WTC11 (cell line): ENCODE data around the gene PAIP1. TPM values are rescaled to one million over a fixed set of nuclear protein-coding genes. Genes with fewer than 3 reads are reported as not detected.

Source experiments
- ATAC-seq: fragments of 200-7000 bp; cut with Tn5 transposase; 2 replicates; pipeline ENCODE4 v1.10.0; 2021; ENCODE audit warnings: mild to moderate bottlenecking, moderate library complexity
- CTCF ChIA-PET: fragments of 300-600 bp; sonication (Branson Sonifier 250); formaldehyde crosslinking; loops from one replicate; lab custom pipeline; 2021; ENCODE audit warnings: antibody characterized with exemption; lab: Charles Lee
- POLR2A ChIA-PET: fragments of 350-600 bp; sonication (Branson Sonifier 250); formaldehyde crosslinking; loops from one replicate; lab custom pipeline; 2021; ENCODE audit warnings: antibody characterized with exemption; lab: Charles Lee
- DNase-seq: peaks from one replicate; pipeline ENCODE4 v3.0.0; 2021; ENCODE audit warnings: low spot score
- H3K27ac Mint-ChIP-seq: 2 replicates; pipeline ENCODE4 v1.8.0; 2021; ENCODE audit warnings: mixed read lengths
- H3K27me3 Mint-ChIP-seq: 2 replicates; pipeline ENCODE4 v1.8.0; 2021; ENCODE audit warnings: low read depth, mild to moderate bottlenecking, moderate library complexity, mixed read lengths
- H3K36me3 Mint-ChIP-seq: 2 replicates; pipeline ENCODE4 v1.8.0; 2021; ENCODE audit warnings: mixed read lengths
- H3K4me1 Mint-ChIP-seq: 2 replicates; pipeline ENCODE4 v1.8.0; 2022; ENCODE audit warnings: mixed read lengths
- H3K4me3 Mint-ChIP-seq: 2 replicates; pipeline ENCODE4 v1.8.0; 2021; ENCODE audit warnings: mild to moderate bottlenecking, moderate library complexity, mixed read lengths
- H3K9me3 Mint-ChIP-seq: 2 replicates; pipeline ENCODE4 v1.8.0; 2021; ENCODE audit warnings: mixed read lengths
- CBFB ChIP-seq: sonication (generic); formaldehyde crosslinking; IDR thresholded peaks from 2 replicates; pipeline ENCODE4 v1.8.1; 2022; ENCODE audit warnings: mild to moderate bottlenecking, low read depth, missing genetic modification reagents
- E2F4 ChIP-seq: sonication (generic); formaldehyde crosslinking; IDR thresholded peaks from 2 replicates; pipeline ENCODE4 v1.8.1; 2022; ENCODE audit warnings: low read depth, mild to moderate bottlenecking, moderate library complexity, missing genetic modification reagents, borderline replicate concordance
- E2F5 ChIP-seq: sonication (generic); formaldehyde crosslinking; IDR thresholded peaks from 2 replicates; pipeline ENCODE4 v1.8.1; 2022; ENCODE audit warnings: mild to moderate bottlenecking, moderate library complexity, missing genetic modification reagents
- FOXJ3 ChIP-seq: sonication (generic); formaldehyde crosslinking; IDR thresholded peaks from 2 replicates; pipeline ENCODE4 v1.9.0; 2021; ENCODE audit warnings: missing genetic modification reagents, mild to moderate bottlenecking, borderline replicate concordance
- FOXP1 ChIP-seq: sonication (generic); formaldehyde crosslinking; IDR thresholded peaks from 2 replicates; pipeline ENCODE4 v1.8.0; 2022; ENCODE audit warnings: missing genetic modification reagents, mild to moderate bottlenecking, moderate library complexity, borderline replicate concordance
- GABPB1 ChIP-seq: sonication (generic); formaldehyde crosslinking; IDR thresholded peaks from 2 replicates; pipeline ENCODE4 v1.8.1; 2023; ENCODE audit warnings: mild to moderate bottlenecking, missing genetic modification reagents
- GTF2I ChIP-seq: fragments of 250-450 bp; sonication (Bioruptor Pico); conservative IDR thresholded peaks from 2 replicates; pipeline ENCODE4 v1.4.0; 2021; ENCODE audit warnings: mild to moderate bottlenecking
- HMGA2 ChIP-seq: fragments of 250-450 bp; sonication (Bioruptor Pico); IDR thresholded peaks from 2 replicates; pipeline ENCODE4 v1.4.0; 2021; ENCODE audit warnings: mild to moderate bottlenecking, moderate library complexity
- IRF1 ChIP-seq: sonication (generic); formaldehyde crosslinking; IDR thresholded peaks from 2 replicates; pipeline ENCODE4 v1.8.0; 2023; ENCODE audit warnings: missing genetic modification reagents
- MAX ChIP-seq: sonication (generic); formaldehyde crosslinking; IDR thresholded peaks from 2 replicates; pipeline ENCODE4 v1.8.0; 2022; ENCODE audit warnings: mild to moderate bottlenecking, missing genetic modification reagents
- MXD4 ChIP-seq: fragments of 250-450 bp; sonication (Bioruptor Pico); IDR thresholded peaks from 2 replicates; pipeline ENCODE4 v1.8.0; 2021; ENCODE audit warnings: mild to moderate bottlenecking, moderate library complexity, borderline replicate concordance
- MYBL2 ChIP-seq: sonication (generic); formaldehyde crosslinking; IDR thresholded peaks from 2 replicates; pipeline ENCODE4 v1.8.1; 2023; ENCODE audit warnings: mild to moderate bottlenecking, moderate library complexity, missing genetic modification reagents
- NFATC4 ChIP-seq: fragments of 250-450 bp; sonication (Bioruptor Pico); IDR thresholded peaks from 2 replicates; pipeline ENCODE4 v1.9.0; 2021; ENCODE audit warnings: mild to moderate bottlenecking
- NFE2L1 ChIP-seq: sonication (generic); formaldehyde crosslinking; IDR thresholded peaks from 2 replicates; pipeline ENCODE4 v1.8.1; 2023; ENCODE audit warnings: missing genetic modification reagents
- SMAD4 ChIP-seq: sonication (generic); formaldehyde crosslinking; IDR thresholded peaks from 2 replicates; pipeline ENCODE4 v1.8.0; 2022; ENCODE audit warnings: mild to moderate bottlenecking, missing genetic modification reagents
- SP1 ChIP-seq: sonication (generic); formaldehyde crosslinking; conservative IDR thresholded peaks from 2 replicates; pipeline ENCODE4 v1.8.1; 2022; ENCODE audit warnings: missing genetic modification reagents
- STAT6 ChIP-seq: sonication (generic); formaldehyde crosslinking; conservative IDR thresholded peaks from 2 replicates; pipeline ENCODE4 v1.8.1; 2023; ENCODE audit warnings: mild to moderate bottlenecking, low read depth, missing genetic modification reagents, moderate library complexity
- TCF7 ChIP-seq: sonication (generic); formaldehyde crosslinking; IDR thresholded peaks from 2 replicates; pipeline ENCODE4 v1.8.0; 2022; ENCODE audit warnings: mild to moderate bottlenecking, low read depth, missing genetic modification reagents, moderate library complexity
- TEAD1 ChIP-seq: sonication (generic); formaldehyde crosslinking; IDR thresholded peaks from 2 replicates; pipeline ENCODE4 v1.8.0; 2022; ENCODE audit warnings: mild to moderate bottlenecking, missing genetic modification reagents
- ZBTB43 ChIP-seq: sonication (generic); formaldehyde crosslinking; IDR thresholded peaks from 2 replicates; pipeline ENCODE4 v1.8.1; 2023; ENCODE audit warnings: mild to moderate bottlenecking, missing genetic modification reagents
- ZNF121 ChIP-seq: sonication (generic); formaldehyde crosslinking; IDR thresholded peaks from 2 replicates; pipeline ENCODE4 v1.8.0; 2023; ENCODE audit warnings: missing genetic modification reagents
- ZNF263 ChIP-seq: sonication (generic); formaldehyde crosslinking; IDR thresholded peaks from 2 replicates; pipeline ENCODE4 v1.8.1; 2022; ENCODE audit warnings: low read depth, mild to moderate bottlenecking, moderate library complexity, missing genetic modification reagents
- ZNF317 ChIP-seq: sonication (generic); formaldehyde crosslinking; IDR thresholded peaks from 2 replicates; pipeline ENCODE4 v1.8.1; 2023; ENCODE audit warnings: low read depth, mild to moderate bottlenecking, moderate library complexity, missing genetic modification reagents, borderline replicate concordance
- ZNF425 ChIP-seq: fragments of 250-450 bp; sonication (Bioruptor Pico); conservative IDR thresholded peaks from 2 replicates; pipeline ENCODE4 v1.9.0; 2021; ENCODE audit warnings: mild to moderate bottlenecking
- ZNF671 ChIP-seq: fragments of 250-450 bp; sonication (Bioruptor Pico); IDR thresholded peaks from 2 replicates; pipeline ENCODE4 v1.8.0; 2021; ENCODE audit warnings: mild to moderate bottlenecking
- total RNA-seq: library from RNA; stranded (reverse); gene quantifications from 3 replicates; pipeline ENCODE4 v1.2.3, GENCODE V29; 2021

Gene PAIP1
- total RNA-seq, 1 experiment from 2014 or later = 82.5 TPM

- POLR2A ChIA-PET = interaction anchor here (1.2 kb wide), 2 partner anchors 10 to 32 kb away, joined by 3 to 15 read pairs; partner anchors contain the start of gene TMEM267
- H3K27me3 Mint-ChIP-seq = no peaks in the 10 kb centered on the region
- CTCF ChIA-PET = interaction anchor here (0.8 to 1.6 kb wide), 2 partner anchors 32 to 116 kb away, joined by 3 to 13 read pairs; partner anchors contain the start of gene TMEM267
- peaks cover 14% of the 10 kb centered on the region for H3K9me3 Mint-ChIP-seq
- peaks cover 21% of the 10 kb centered on the region for H3K36me3 Mint-ChIP-seq
- H3K4me3 Mint-ChIP-seq = peak overlapping the region; percentile 94
- no peak for ATAC-seq
- TF ChIP-seq ZBTB43 (CRISPR knock-in tag) = no peak
- no peak for TF ChIP-seq MXD4
- TF ChIP-seq ZNF425 (CRISPR knock-in tag) = no peak
- no peak for TF ChIP-seq FOXP1
- TF ChIP-seq NFATC4 (CRISPR knock-in tag) = no peak
- TF ChIP-seq, all 79 proteins: peak for 0
- DNase-seq = no peak
- peaks cover 28% of the 10 kb centered on the region for H3K4me1 Mint-ChIP-seq
- H3K27ac Mint-ChIP-seq = peak overlapping the region; percentile 100; the same call in 1 of the 2 replicates
Observed at GRCh38 chr5:43515678-43516048, 41.2 kb downstream of the PAIP1 start.

GRCh38 chr5:43514816-43515677, 41.8 kb downstream of the PAIP1 start, which contains the start of gene C5orf34:
Gene C5orf34, minus strand, starts transcription at chr5:43515148. Its CDS starts 5,809 bp downstream, at chr5:43509339.
- CTCF ChIA-PET = interaction anchor here (0.6 to 1.6 kb wide), 5 partner anchors 30 to 1639 kb away, joined by 3 to 13 read pairs (median 3); partner anchors contain the start of genes HMGCS1 and TMEM267
- ATAC-seq = peak; percentile 99
- peaks cover 27% of the 10 kb centered on the region for H3K36me3 Mint-ChIP-seq
- H3K27me3 Mint-ChIP-seq = no peaks in the 10 kb centered on the region
- POLR2A ChIA-PET = interaction anchor here (0.9 to 1.2 kb wide), 5 partner anchors 9 to 394 kb away, joined by 3 to 15 read pairs (median 3); partner anchors contain the start of genes HMGCS1 and TMEM267
- peak within 1 kb of the TSS; percentile 94 for H3K4me3 Mint-ChIP-seq
- peak; percentile 98 for DNase-seq
- H3K27ac Mint-ChIP-seq = peak within 1 kb of the TSS; percentile 100
- H3K4me1 Mint-ChIP-seq = peaks cover 28% of the 10 kb centered on the region
- H3K9me3 Mint-ChIP-seq = peaks cover 18% of the 10 kb centered on the region
- TF ChIP-seq ZNF671 (CRISPR knock-in tag) (no peak), SMAD4 (CRISPR knock-in tag) (no peak), CBFB (no peak), ZNF263 (CRISPR knock-in tag) (no peak), HMGA2 (no peak), GTF2I (CRISPR knock-in tag) (no peak), ZNF121 (no peak), GABPB1 (peak; percentile 41; the same call in 1 of the 2 replicates), TEAD1 (CRISPR knock-in tag) (no peak), IRF1 (no peak), NFE2L1 (CRISPR knock-in tag) (no peak), MAX (CRISPR knock-in tag) (peak; percentile 64; the same call in 1 of the 2 replicates), E2F5 (CRISPR knock-in tag) (0 out of 2 replicates have a peak, but pooled peaks have one; percentile 24), FOXJ3 (CRISPR knock-in tag) (no peak), E2F4 (CRISPR knock-in tag) (0 out of 2 replicates have a peak, but pooled peaks have one; percentile 35), TCF7 (CRISPR knock-in tag) (no peak), SP1 (CRISPR knock-in tag) (peak; percentile 63), ZNF317 (CRISPR knock-in tag) (no peak), STAT6 (CRISPR knock-in tag) (no peak), MYBL2 (CRISPR knock-in tag) (0 out of 2 replicates have a peak, but pooled peaks have one; percentile 83)
